A549 (cell line): ENCODE results near the gene FER1L5. TPM values are rescaled to one million over a fixed set of nuclear protein-coding genes. Genes with fewer than 3 reads are reported as not detected.

Source experiments
- ATAC-seq, 2 experiments: fragments of 200-7000 bp in 1 of 2; fragments of >200 bp in 1 of 2; cut with Nextera tagmentation in 1 of 2; cut with Tn5 transposase in 1 of 2; 3 replicates each; pipeline versions ENCODE4 v1.8.0 to v1.9.1; 2018 to 2020; ENCODE audit warnings: mild to moderate bottlenecking in 1 of 2, moderate library complexity in 1 of 2
- CTCF ChIA-PET: fragments of 300-600 bp; sonication (Branson Sonifier 250); formaldehyde crosslinking; extraction: SDS; loops from one replicate; lab custom pipeline; 2021; ENCODE audit warnings: antibody characterized with exemption, inconsistent platforms; lab: Yijun Ruan, JAX
- POLR2A ChIA-PET: fragments of 350-600 bp; formaldehyde crosslinking; extraction: SDS; loops from one replicate; lab custom pipeline; 2021; ENCODE audit warnings: antibody characterized with exemption, inconsistent platforms; lab: Yijun Ruan, JAX
- DNase-seq, 2 experiments: peaks; one replicate each; pipeline versions ENCODE4 v3.0.0 to v3.0.0-alpha.2; 2011 to 2016; ENCODE audit warnings: low read depth in 1 of 2, low spot score in 1 of 2
- FAIRE-seq: peaks from 2 replicates; lab custom pipeline; 2011; peaks lifted over from hg19 to GRCh38; lab: Jason Lieb, UNC
- H3K27ac ChIP-seq, 2 experiments: fragments of >200 bp; sonication (Bioruptor Twin); formaldehyde crosslinking; 3 replicates each; pipeline ENCODE4 v1.5.1; 2016 to 2017
- H3K4me1 ChIP-seq: fragments of >200 bp; sonication (Bioruptor Twin); formaldehyde crosslinking; 3 replicates; pipeline ENCODE4 v1.6.1; 2016
- H3K4me2 ChIP-seq: fragments of >200 bp; sonication (Bioruptor Twin); formaldehyde crosslinking; 3 replicates; pipeline ENCODE4 v1.6.1; 2016
- H3K4me3 ChIP-seq: fragments of >200 bp; sonication (Bioruptor Twin); formaldehyde crosslinking; 3 replicates; pipeline ENCODE4 v1.5.1; 2016
- H3K9me3 ChIP-seq: fragments of >200 bp; sonication (Bioruptor Twin); formaldehyde crosslinking; 3 replicates; pipeline ENCODE4 v1.6.1; 2016
- ESRRA ChIP-seq: fragments of 150-350 bp; IDR thresholded peaks from 2 replicates; pipeline ENCODE4 v1.6.1; 2014; ENCODE audit warnings: mild to moderate bottlenecking, low read length, borderline replicate concordance
- HDAC2 ChIP-seq: fragments of 200-600 bp; sonication (generic); IDR thresholded peaks from 2 replicates; pipeline ENCODE4 v1.6.1; 2016
- HOXA7 ChIP-seq: fragments of 250-450 bp; sonication (Bioruptor Pico); IDR thresholded peaks from 2 replicates; pipeline ENCODE4 v1.5.0; 2020; ENCODE audit warnings: mild to moderate bottlenecking, moderate library complexity
- JUN ChIP-seq, 2 experiments: fragments of >200 bp; sonication (Bioruptor Twin); formaldehyde crosslinking; IDR thresholded peaks; 2 replicates in 1 of 2; 3 replicates in 1 of 2; pipeline ENCODE4 v1.6.1; 2016 to 2017
- JUNB ChIP-seq: fragments of >200 bp; sonication (Bioruptor Twin); formaldehyde crosslinking; IDR thresholded peaks from 2 replicates; pipeline ENCODE4 v1.6.1; 2016
- KDM1A ChIP-seq: fragments of 200-600 bp; sonication (generic); IDR thresholded peaks from 2 replicates; pipeline ENCODE4 v1.6.1; 2016; ENCODE audit warnings: low read depth, mild to moderate bottlenecking
- MAFK ChIP-seq: fragments of 450-650 bp; IDR thresholded peaks from 2 replicates; pipeline ENCODE4 v1.6.1; 2014; ENCODE audit not compliant: partially characterized antibody
- MYC ChIP-seq: IDR thresholded peaks from 2 replicates; pipeline ENCODE4 v1.6.1; 2012; ENCODE audit warnings: mild to moderate bottlenecking, inconsistent platforms, low read length, improper control_type of control experiment, borderline replicate concordance
- NFE2L2 ChIP-seq: fragments of 150-350 bp; conservative IDR thresholded peaks from 2 replicates; pipeline ENCODE4 v1.6.1; 2014; ENCODE audit warnings: low read length
- NR3C1 ChIP-seq: fragments of >200 bp; sonication (Bioruptor Twin); formaldehyde crosslinking; IDR thresholded peaks from 3 replicates; pipeline ENCODE4 v1.6.1; 2017
- REST ChIP-seq: fragments of 200-600 bp; sonication (generic); IDR thresholded peaks from 2 replicates; pipeline ENCODE4 v1.6.1; 2016; ENCODE audit warnings: antibody characterized with exemption, mild to moderate bottlenecking, moderate library complexity
- TFCP2L1 ChIP-seq: fragments of 250-450 bp; sonication (Bioruptor Pico); IDR thresholded peaks from 2 replicates; pipeline ENCODE4 v1.5.0; 2021; ENCODE audit warnings: mild to moderate bottlenecking
- ZSCAN20 ChIP-seq: fragments of 250-450 bp; sonication (Bioruptor Pico); IDR thresholded peaks from 2 replicates; pipeline ENCODE4 v1.8.0; 2022; ENCODE audit warnings: mild to moderate bottlenecking, moderate library complexity
- WGBS: methylation state at CpG from one replicate; pipeline ENCODE4 v1.1.6; 2017; ENCODE audit errors: missing lambda C conversion rate; 5-methylcytosine and 5-hydroxymethylcytosine counted together
- polyA plus RNA-seq, 4 experiments: library from polyadenylated mRNA; depleted of rRNA in 3 of 4; stranded (reverse); fragments of >200 nt; fragmentation: RNase III in 1 of 4; extraction: RNeasy Plus Mini Kit Qiagen cat#74134 plus additional on column Dnase treatment in 1 of 4; gene quantifications; 2 replicates in 3 of 4; 3 replicates in 1 of 4; pipeline ENCODE4 v1.2.3, GENCODE V29; 2011 to 2017
- TF ChIP-seq, protein P1 (sequence below): fragments of >200 bp; sonication (Bioruptor Twin); formaldehyde crosslinking; IDR thresholded peaks from 3 replicates; pipeline ENCODE4 v1.5.1; 2016
- TF ChIP-seq, protein P2 (sequence below): IDR thresholded peaks from 2 replicates; pipeline ENCODE4 v1.6.1; 2012

FER1L5 gene
- polyA plus RNA-seq, 2 of the 4 experiments (the other 2 are of a cell fraction): 0.01 TPM; not detected in 1

GRCh38 chr2:96695602-96696001 lies 53.0 kb downstream of the FER1L5 start (continued):
- TF ChIP-seq, protein P1, sequence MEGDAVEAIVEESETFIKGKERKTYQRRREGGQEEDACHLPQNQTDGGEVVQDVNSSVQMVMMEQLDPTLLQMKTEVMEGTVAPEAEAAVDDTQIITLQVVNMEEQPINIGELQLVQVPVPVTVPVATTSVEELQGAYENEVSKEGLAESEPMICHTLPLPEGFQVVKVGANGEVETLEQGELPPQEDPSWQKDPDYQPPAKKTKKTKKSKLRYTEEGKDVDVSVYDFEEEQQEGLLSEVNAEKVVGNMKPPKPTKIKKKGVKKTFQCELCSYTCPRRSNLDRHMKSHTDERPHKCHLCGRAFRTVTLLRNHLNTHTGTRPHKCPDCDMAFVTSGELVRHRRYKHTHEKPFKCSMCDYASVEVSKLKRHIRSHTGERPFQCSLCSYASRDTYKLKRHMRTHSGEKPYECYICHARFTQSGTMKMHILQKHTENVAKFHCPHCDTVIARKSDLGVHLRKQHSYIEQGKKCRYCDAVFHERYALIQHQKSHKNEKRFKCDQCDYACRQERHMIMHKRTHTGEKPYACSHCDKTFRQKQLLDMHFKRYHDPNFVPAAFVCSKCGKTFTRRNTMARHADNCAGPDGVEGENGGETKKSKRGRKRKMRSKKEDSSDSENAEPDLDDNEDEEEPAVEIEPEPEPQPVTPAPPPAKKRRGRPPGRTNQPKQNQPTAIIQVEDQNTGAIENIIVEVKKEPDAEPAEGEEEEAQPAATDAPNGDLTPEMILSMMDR: no peak
- TF ChIP-seq, all 56 proteins: peak for 0

GRCh38 chr2:96697476-96697875 lies 54.9 kb downstream of the FER1L5 start:
- FAIRE-seq: no peak
- H3K4me2 ChIP-seq: no peak overlapping the region

More at GRCh38 chr2:96697476-96697875, 54.9 kb downstream of the FER1L5 start:
- ChIA-PET CTCF (interaction anchor here (1.0 to 1.3 kb wide), 2 partner anchors 21 to 104 kb away, joined by 3 to 5 read pairs; no protein-coding TSS in a partner anchor), POLR2A (no interaction called here)
- H3K4me1 ChIP-seq: no peaks in the 10 kb centered on the region
- DNase-seq (no peak), ATAC-seq (no peak)
- H3K27ac ChIP-seq: no peak overlapping the region
- TF ChIP-seq, protein P2, sequence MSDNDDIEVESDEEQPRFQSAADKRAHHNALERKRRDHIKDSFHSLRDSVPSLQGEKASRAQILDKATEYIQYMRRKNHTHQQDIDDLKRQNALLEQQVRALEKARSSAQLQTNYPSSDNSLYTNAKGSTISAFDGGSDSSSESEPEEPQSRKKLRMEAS: no peak
- TF ChIP-seq REST: no peak
- TF ChIP-seq MAFK: no peak
- TF ChIP-seq JUN (IDR thresholded peaks at IDR 0.05): no peak
- TF ChIP-seq ESRRA: no peak
- TF ChIP-seq NR3C1: no peak
- no peak for TF ChIP-seq TFCP2L1
- no peak for TF ChIP-seq JUNB
- TF ChIP-seq HDAC2: no peak
- TF ChIP-seq ZSCAN20 (CRISPR knock-in tag): no peak
- TF ChIP-seq MYC: no peak
- no peak for TF ChIP-seq KDM1A
- TF ChIP-seq, protein P1: no peak
- TF ChIP-seq NFE2L2: no peak
- no peak for TF ChIP-seq HOXA7 (CRISPR knock-in tag)
- H3K9me3 ChIP-seq: no peaks in the 10 kb centered on the region
- WGBS: 77% methylated on average over 2 of the region's 2 CpGs
- H3K4me3 ChIP-seq: no peak overlapping the region
